ENCODE results near the gene HOXA9.
A peak's percentile ranks its signal among the peaks of the same experiment; 100 is the strongest.

HOXA9 gene

DNA sequence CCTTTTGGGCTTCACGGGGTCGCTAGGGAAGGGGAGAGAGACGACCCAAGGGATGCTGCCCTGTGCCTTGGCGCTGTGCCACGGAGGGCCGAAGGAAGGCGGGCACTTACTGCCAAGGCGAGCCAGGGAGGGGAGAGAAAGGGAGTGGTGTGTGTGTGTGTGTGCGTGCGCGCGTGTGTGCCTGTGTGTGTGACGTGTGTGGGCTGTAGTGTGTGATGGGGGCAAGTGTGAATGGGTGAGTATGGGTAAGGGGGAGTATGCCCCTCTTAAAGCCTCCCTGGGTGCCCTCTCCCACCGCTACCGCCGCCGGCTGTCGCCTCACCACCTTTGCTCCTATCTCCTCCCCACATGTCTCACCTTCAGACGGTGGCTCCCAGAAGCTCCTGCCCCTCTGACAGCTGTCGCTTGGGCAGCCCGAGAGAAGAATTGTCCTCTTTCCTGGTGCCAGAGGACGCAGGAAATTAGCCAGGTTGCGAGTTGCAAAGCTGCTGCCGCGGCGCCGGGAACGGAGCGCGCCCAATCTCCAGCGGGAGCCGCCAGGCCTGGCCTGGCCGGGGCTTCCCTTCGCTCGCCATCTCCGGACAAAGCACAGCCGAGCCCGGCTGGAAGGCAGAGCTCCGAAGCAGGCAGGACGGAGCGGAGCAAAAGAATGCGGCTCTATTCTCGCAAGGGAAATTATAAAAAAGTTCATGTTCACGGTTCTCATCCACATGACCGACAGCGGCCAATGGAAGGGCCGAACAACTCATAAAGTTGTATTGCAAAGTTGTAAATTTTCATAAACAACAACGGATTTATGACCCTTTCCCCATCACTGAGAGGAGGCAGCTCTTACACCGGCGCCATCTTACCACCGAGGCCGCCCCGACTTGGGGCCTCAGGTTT, 13.2 kb downstream of the HOXA9 start, which contains the start of gene HOXA3:
Gene HOXA3, minus strand, starts transcription at position 653 of the 885 bp plus-strand sequence. CDS start 41,943 bp downstream, outside the sequence.
- DNase-seq, result no peak

DNA sequence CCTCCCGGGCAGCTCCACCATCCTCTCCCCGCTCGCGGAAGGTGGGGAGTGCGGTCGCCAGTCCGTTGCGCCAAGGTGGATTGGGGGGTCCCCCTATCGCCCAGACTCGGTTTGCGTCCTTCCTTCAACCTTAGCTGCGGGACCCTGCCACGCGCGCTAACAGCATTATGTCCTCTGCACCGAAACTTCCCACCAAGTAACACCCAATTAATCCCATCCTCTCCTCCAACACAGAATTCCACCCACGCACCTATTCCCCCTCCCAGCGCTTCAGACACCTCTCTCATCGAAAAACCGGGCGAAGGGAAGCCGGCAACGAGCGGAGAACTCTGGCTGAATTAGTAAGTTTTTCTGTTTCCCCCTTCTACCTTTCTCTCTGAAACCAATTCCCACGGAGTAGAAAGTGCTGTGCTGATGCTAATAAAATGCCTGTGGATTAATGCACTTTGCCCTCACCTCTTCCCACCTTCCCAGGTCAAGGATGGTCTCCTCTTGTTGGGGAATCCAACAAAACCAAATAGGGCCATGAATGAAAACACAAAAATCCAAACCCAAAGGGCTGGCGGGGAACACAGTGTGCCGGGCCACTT, 13.9 kb downstream of the HOXA9 start:
- no peak for DNase-seq

DNA sequence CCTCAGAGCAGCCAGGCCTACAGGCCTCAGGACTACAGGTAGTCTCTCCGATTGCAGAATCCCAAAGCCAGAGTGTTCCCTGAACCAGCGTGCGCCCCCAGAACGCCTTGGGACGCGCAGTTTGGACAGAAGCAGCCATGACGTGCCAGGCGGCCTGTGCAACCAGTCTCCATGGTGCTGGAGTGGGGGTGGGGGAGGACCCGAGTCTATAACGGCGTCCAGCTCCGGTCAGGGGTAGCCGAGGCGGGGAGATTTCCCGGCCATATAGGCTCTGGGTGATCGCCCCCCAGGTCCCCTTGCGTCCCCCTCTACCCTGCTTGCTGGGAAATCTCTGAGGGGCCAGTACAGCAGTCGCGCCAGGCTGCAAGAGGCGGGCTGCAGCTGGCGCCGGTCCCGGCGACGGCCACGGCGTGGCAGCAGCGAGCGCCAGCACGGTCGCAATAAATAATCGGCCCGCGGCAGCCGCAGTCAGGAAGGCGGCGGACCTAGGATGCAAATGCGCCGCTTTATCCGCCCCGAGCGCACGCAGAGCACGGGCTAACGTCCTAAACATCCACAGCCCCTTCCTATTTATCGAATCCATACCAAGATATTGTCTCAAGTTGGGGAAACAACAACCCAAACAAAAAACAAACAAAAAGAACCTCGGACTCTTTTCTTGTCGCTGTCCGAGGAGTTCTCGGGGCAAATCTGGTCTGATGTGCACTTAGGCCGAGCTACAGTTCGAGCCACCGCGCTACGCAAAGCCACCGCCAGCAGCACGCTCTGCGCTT, 14.6 kb downstream of the HOXA9 start:
- DNase-seq, result peak; percentile 68

DNA sequence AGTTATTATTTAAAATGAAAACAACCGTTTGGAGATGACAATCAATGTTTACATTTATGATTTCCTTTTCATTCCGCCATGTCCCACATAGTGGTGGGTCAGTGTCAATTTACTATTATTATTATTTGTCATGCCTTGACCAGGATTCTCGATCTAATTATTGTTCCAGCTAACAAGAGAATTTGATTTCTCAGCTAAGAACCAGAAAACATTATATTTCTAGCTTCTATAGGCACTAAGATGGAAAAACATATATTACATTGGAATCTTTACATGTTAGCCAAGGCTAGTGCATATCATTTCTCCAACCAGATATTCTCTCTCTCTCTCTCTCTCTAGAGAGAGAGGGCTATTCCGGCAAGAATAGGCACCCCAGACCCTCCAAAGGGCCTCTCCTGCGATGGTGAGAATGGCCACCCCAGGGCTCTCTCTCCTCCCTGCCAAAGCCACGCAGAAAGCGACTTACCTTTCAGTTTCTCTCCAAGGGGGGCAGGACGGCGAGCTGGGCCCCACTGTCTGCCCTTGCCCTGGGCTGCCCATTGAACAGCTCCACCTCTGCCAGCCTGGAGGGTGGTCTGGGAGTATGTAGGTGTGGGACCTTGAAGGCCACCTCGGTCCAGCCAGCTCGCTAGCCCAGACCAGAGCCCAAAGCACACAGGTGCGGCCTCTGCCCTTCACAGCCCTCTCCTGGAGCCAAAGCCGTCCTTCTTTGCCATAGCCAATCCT, 15.3 kb downstream of the HOXA9 start:
- no peak for DNase-seq

DNA sequence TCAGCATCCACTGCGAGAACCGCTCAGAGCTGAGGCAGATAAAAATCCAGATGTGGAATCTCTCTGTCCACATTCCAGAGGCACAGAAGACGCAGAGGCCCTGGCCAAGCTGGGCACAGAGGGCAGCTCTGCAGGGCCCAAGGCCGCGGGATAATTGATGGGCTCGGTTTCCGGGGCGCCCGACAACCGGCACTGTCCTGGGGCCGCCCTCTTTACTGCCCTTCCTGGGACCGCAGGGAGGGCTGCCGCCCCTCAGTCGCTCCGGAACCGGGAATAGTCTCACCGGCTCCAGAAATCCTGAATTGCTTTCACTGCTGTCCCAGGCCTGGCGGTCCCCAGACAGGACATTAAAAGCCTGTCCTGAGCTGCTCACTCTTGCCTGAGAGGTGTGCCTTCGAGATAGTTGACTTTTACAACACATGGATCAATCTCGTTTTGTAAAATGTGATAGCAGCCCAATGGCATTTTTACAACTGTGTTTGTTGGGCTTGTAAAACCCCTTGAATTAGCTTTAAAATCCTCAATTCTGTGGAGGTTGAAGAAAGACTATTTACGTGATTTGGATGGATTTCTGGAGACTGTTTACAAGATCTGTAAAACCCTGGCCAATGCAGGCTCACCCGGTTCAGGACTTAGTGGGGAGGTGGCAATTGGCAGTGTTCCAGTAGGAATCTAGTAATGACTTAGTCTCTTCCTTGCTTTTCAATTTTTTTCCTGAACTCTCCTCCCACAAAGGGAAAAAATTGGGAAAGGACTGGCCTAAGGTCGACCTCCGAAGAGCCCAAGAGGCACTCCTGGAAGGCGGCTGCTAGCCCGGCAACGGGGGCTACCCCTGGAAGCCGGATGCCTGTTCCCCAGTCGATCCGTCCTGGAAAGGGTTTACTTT, 16.3 kb downstream of the HOXA9 start:
- no peak for DNase-seq

DNA sequence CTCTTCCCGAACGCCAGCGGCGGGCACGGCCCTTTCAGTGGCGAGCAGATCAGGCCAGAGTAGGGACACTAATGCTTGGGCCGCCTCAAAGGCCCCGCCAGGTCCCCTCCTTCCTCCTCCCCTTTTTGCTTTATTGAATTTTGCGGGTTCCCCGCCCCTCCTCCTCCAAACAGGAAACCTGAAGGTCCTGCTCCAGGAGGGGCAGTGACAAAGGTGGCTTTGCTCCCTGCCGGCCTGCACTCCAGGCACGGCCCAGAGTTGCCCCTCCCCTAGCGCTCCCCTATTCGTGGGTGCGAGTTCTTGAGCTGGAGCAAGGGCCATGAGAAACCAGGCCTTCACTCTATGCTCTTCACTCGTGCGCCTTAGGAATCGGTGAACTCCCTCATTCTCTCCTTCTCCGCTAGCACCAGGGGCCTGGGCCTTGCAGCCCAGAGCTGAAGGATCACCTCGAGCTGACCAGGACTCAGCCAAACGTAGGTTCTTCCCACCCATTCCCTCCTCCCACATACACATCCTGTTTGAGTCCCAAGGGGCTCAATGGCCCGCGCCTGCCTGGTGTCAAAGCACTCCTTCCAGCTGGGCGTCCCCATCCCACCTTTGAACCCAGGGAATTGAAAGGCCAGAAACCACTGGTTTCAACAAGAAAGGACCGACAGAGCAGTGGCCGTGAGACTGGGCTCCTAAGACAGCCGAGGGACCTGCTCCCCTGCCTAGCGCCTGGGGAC, 17.1 kb downstream of the HOXA9 start:
- DNase-seq, result peak; percentile 17

DNA sequence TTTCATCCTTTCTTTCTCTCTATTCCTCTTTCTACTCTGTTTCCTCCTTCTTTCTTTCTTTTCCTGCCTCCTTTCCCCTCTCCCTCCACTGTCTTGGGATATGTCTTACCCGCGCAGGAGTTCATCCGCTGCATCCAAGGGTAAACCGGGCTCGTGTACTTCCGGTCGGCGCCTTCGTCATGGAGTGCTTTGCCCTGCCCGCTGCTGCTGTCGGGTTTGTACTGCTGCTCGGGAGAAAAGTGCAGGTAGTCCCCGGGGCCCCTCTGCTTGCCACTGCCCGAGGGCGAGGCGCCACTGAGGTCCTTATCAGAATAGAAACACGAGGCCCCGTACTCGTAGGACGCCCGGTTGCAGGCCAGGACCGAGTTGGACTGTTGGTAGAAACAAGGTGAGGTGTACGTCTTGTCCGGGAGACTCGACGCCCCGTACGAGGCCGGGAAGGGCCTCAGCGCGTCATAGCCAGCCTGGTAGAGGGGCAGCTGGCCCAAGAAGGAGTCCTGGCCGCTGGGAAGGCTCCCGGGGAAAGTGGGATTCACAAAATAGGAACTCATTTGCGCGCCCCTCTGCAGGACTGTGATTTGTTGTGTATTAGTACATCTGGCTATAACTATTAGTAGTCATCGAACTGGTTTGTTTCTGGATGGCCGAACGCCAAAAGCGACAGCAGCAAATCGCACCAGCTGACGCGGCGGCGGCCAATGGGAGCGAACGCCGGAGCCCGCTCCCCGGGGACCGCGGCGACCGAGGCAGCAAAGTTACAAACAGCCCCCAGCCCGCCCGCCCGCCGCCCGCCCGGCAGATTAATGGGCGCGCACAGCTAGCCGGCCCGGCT, 17.9 kb downstream of the HOXA9 start, which contains the start of gene HOXA6:
Gene HOXA6, minus strand, starts transcription at position 576 of the 832 bp plus-strand sequence. Its CDS starts 25 bp downstream, at position 551.
- DNase-seq, result peak; percentile 52

DNA sequence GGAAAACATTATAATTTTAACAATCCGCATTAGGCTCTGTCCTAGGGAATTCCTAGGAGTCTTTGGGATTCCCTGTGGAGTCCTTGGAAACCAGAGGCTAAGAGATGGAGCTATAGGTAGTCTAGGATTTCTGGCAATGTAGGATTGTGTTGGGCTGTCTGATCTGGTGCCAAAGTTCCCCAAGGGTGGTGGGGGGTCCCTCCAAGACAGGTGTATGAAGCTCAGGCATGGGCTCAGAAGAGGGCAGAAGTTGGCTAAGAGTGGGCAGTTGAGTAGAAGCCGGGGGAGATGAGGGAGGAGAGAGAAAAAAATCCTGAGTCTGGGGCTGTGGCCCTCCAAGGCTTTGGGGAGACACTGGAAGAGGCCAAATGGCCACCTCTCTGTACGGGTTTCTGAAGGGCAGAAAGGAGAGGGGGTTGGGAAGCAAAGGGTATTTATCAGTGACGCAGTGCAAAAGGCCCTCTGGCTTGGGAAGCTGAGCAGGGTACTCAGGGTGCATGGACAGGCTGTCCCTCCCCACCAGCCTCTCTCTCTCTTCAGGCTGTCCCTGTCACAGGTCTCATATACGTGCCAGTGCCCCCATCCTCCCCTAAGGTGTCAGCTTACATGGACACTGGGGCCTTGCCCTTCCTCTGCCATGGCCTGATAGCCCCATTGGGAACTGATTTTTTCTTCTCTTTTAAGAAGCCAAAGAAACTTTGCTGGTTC, 18.7 kb downstream of the HOXA9 start:
- no peak for DNase-seq

DNA sequence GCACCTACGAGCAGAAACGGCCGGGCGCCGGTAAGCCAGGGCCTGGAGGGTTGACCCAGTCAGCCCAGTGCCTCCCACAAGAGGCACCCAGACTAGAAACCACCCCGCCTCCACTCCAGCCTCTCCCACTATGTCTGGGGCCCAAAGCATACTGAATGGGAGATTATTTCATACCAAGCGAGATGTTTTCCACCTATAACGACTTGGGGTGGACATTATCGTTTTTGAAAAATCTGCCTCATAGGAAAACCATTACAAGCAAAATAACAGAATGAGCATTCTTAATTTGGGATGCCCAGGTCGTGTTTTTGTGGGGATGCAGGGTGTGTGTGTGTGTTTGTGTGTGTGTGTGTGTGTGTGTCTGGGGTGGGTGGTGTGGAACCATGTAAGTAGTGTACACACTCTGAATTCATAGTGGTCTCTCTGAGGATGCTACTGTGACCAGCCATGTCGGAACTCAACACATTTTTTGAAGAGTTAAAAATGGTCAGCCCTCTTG, 19.4 kb downstream of the HOXA9 start:
- no peak for DNase-seq

DNA sequence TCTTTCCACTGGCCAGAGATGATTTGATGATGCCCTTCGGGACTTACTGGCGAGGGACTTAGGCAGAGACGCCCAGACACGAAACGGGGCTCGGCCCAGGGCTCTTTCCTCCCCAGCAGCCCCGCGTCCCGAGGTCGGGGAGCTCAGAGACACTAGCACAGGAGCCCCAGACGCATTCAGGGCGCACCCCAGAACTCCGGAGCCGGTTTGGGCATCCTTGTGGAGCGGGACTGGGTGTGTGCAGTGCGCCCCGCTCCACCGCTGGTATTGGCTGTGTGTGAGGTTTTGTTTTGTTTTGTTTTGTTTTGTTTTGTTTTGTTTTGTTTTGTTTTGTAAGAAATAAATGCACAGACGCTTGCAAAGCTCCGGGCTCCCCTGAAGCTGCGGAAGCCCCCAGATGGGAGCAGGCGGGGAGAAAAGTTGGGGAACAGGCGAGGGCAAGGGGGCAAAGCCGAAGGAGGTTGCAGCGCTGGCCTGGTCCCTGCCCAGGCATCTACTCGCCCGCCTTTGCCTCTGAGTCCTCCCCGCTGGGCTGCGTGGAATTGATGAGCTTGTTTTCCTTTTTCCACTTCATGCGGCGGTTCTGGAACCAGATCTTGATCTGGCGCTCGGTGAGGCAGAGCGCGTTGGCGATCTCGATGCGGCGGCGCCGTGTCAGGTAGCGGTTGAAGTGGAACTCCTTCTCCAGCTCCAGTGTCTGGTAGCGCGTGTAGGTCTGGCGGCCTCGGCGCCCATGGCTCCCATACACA, 20.0 kb downstream of the HOXA9 start:
- DNase-seq, result no peak

DNA sequence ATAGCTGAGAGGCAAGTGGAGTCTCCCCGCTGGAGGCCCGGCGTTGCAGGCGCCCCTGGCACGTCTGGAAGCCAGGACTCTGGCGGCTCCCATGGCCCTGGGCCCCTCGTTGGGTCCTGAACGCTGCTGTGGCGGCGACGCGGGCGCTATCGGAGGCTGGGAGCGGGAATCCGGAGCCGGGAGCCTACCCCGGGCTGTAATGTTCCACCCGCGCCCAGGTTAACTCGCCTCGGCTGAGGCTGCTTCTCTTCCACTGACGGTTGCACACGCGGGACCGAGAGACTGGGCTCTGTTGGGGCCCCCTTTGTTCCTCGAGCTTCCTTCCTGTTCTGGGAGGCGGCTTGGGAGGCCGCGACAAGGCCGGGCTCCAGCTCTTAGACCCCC, 20.6 kb downstream of the HOXA9 start:
- DNase-seq, result no peak

DNA sequence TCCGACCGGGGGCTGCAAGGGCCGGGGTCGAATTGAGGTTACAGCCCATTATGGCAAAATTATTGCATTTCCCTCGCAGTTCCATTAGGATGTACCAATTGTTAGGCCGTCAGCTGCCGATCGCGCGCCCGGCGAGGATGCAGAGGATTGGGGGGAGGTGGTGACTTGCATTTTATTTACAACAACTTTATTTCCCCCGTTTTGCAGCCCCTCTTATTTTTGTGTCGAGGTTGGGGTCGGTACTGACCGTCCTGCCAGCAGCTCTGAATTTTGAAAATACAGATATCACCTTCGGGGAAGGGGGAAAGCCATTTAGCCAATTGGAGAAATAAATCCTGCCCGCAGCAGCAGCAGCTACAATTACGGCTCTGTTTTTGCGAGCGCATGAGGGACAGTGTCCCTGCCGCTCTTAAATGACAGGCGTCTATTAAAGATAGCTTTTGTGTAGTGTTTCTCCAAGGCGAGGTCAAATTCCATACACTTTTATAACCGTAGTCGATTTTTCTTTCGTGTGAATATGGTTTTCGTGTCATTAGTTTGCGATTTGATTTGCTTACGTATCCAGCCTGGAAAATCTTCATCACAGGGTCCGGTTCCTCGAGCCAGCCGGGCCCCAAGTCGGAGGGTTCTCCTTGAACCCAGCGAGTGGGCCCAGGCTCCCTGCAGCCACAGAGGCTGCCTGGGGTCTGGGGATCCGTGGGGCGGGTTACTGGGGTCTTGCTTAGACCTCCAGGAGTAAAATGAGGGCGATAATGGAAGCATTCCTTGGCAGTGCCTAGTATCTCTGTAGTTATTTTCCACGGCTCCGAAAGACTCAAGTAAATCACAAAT, 21.2 kb downstream of the HOXA9 start:
- no peak for DNase-seq

DNA sequence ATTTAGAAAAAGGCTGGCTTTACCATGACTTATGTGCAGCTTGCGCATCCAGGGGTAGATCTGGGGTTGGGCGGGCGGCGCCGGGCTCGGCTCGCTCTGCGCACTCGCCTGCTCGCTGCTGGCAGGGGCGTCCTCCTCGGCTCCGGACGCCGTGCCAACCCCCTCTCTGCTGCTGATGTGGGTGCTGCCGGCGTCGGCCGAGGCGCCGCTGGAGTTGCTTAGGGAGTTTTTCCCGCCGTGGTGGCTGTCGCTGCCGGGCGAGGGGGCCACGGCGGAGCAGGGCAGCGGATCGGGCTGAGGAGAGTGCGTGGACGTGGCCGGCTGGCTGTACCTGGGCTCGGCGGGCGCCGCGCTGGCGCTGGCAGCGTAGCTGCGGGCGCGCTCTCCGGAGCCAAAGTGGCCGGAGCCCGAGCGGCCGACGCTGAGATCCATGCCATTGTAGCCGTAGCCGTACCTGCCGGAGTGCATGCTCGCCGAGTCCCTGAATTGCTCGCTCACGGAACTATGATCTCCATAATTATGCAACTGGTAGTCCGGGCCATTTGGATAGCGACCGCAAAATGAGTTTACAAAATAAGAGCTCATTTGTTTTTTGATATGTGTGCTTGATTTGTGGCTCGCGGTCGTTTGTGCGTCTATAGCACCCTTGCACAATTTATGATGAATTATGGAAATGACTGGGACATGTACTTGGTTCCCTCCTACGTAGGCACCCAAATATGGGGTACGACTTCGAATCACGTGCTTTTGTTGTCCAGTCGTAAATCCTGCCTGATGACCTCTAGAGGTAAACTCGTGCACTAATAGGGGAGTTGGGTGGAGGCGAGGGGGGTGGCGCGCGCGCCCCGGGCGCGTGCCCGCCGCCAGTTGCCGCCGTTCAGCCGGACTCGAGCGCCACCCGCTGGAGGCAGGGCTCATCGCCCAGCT, 22.1 kb downstream of the HOXA9 start, which contains the start of gene HOXA5:
Gene HOXA5, minus strand, starts transcription at position 659 of the 927 bp plus-strand sequence. Its CDS starts 74 bp downstream, at position 585.
- DNase-seq, result no peak

DNA sequence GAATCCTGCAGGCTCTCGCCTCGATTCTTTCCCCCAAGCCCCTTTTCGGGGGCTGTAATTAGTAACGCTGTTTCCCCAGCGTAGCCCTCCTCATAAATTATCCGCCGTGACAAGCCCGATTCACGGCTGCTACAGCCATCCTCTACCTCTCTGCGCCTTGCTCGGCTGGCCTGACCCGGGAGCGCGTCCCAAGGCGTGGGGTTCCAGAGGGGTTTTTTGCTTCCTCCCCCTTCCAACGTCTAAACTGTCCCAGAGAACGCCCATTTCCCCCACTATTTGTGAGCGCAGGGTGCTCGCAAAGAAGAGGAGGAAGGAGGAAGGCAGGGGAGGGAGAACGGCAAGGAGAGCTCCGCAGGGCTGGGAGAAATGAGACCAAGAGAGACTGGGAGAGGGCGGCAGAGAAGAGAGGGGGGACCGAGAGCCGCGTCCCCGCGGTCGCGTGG, 22.7 kb downstream of the HOXA9 start:
- DNase-seq, result no peak

DNA sequence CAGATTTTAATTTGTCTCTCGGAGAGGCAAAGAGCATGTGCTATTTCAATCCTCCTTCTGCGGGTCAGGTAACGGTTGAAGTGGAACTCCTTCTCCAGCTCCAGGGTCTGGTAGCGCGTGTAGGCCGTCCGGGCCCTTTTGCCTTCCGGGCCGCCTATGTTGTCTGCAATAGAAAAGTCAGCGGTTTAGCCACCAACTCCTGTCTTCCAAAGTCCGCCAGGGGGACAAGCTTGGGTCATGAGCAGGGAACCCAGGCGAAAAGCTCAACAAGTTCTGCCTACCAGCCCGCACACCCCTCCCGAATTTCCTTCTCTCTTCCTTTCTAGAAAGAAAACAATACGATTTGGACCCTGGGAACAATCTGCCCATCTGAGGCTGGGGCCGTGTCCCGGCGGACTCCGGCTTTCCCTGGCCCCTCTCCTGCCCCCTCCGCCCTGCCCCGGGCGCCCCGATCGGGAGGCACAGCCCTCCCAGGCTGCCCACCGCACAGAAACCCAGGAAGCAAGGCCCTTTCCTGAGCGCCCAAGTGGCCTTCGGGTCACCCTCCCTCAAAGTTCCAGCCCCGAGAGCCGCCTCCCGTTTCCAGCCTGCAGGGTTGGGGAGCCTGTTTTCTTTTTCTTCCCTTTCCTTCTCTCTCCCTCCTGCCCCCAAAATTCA, 23.3 kb downstream of the HOXA9 start:
- no peak for DNase-seq
